Measurements from ENCODE around the gene OLFML1.

GRCh38 chr11:7527029-7527428 lies 41.7 kb downstream of the OLFML1 start:
- TF ChIP-seq POLR2AphosphoS5 (IDR thresholded peaks at IDR 0.05; ENCODE audit: low read length) (no peak), NFYB (IDR thresholded peaks at IDR 0.05; ENCODE audit: insufficient read depth, low read depth, low read length) (no peak), ZNF592 (IDR thresholded peaks at IDR 0.05) (no peak), MTA3 (IDR thresholded peaks at IDR 0.05; ENCODE audit: borderline replicate concordance, low read length) (no peak), CBX3 (IDR thresholded peaks at IDR 0.05; ENCODE audit: borderline replicate concordance, low read depth) (no peak), SPI1 (IDR thresholded peaks at IDR 0.05; ENCODE audit: borderline replicate concordance, insufficient read depth, low read depth, low read length) (no peak), TCF7 (IDR thresholded peaks at IDR 0.05; ENCODE audit: borderline replicate concordance) (no peak), BCL11A (IDR thresholded peaks at IDR 0.05; ENCODE audit: low read depth, low read length) (no peak)
